Fibroblast of lung (primary cell): ENCODE measurements around the gene SFTPB.

Source experiments
- CTCF ChIP-seq, 2 donors: IDR thresholded peaks in 1 of 2; conservative IDR thresholded peaks in 1 of 2; 1 replicate in 1 of 2; 2 replicates in 1 of 2; pipeline ENCODE4 v1.5.1; 2011 to 2012; ENCODE audit warnings: low read length in 2 of 2, control low read depth in 1 of 2, inconsistent platforms in 1 of 2, low read depth in 1 of 2, mild to moderate bottlenecking in 1 of 2
- EZH2 ChIP-seq: IDR thresholded peaks from 2 replicates; pipeline ENCODE4 v1.5.1; 2012; ENCODE audit warnings: low read length, control low read depth, mild to moderate bottlenecking; ENCODE audit errors: missing control alignments

- TF ChIP-seq CTCF (conservative IDR thresholded peaks at IDR 0.05 in 1 of 2, IDR thresholded peaks at IDR 0.05 in 1 of 2; ENCODE audit: low read depth in 1 of 2, low read length in 2 of 2) (no peak), EZH2 (no peak)
Observed at GRCh38 chr2:85684380-85684779, 16.4 kb upstream of the SFTPB start.
